Endothelial cell of umbilical vein (primary cell): ENCODE data around the gene ZFP90. TPM values are rescaled to one million over a fixed set of nuclear protein-coding genes. Genes with fewer than 3 reads are reported as not detected.
"Not testable (repeated sequence)": the region's sequence is repeated elsewhere in the genome, so short reads cannot be mapped to it uniquely, and the experiment has no call there.

Source experiments
- BruUV-seq: library from RNA; stranded (reverse); fragments of 400-500 nt; replicated peaks from 2 replicates; lab custom pipeline; 2021; lab: Mats Ljungman, UMichigan
- CTCF ChIA-PET: fragments of 300-600, 350-600 bp; sonication (Branson Sonifier 250); formaldehyde crosslinking; loops from one replicate; lab custom pipeline; 2021; ENCODE audit warnings: antibody characterized with exemption, inconsistent platforms; lab: Charles Lee
- POLR2A ChIA-PET: fragments of 300-600, 350-600 bp; sonication (Branson Sonifier 250); formaldehyde crosslinking; loops from one replicate; lab custom pipeline; 2021; ENCODE audit warnings: antibody characterized with exemption, inconsistent platforms; lab: Charles Lee
- DNase-seq: peaks from one replicate; pipeline ENCODE4 v3.0.0-alpha.2; 2011; ENCODE audit warnings: low read depth, low spot score
- FAIRE-seq: peaks from 2 replicates; lab custom pipeline; 2011; peaks lifted over from hg19 to GRCh38; lab: Jason Lieb, UNC
- H2AFZ ChIP-seq: 2 replicates; pipeline ENCODE4 v1.6.0; 2012; ENCODE audit warnings: low read depth, low read length, control low read depth, inconsistent platforms
- H3K27ac ChIP-seq: 2 replicates; pipeline ENCODE4 v1.5.1; 2011; ENCODE audit warnings: low read depth, mild to moderate bottlenecking, control low read depth, low read length, moderate library complexity; ENCODE audit not compliant: insufficient read depth
- H3K27me3 ChIP-seq, 2 experiments: 2 replicates each; pipeline versions ENCODE4 v1.6.0 to v1.6.1; 2011; ENCODE audit warnings: low read length in 2 of 2, mixed read lengths in 1 of 2; ENCODE audit not compliant: control insufficient read depth in 2 of 2, insufficient read depth in 2 of 2
- H3K36me3 ChIP-seq, 2 experiments: 2 replicates in 1 of 2; 3 replicates in 1 of 2; pipeline ENCODE4 v1.5.1; 2011; ENCODE audit warnings: low read length in 2 of 2, mild to moderate bottlenecking in 1 of 2, moderate library complexity in 1 of 2; ENCODE audit not compliant: control insufficient read depth in 2 of 2, insufficient read depth in 2 of 2; ENCODE audit errors: extremely low read depth in 1 of 2
- H3K4me1 ChIP-seq: 3 replicates; pipeline ENCODE4 v1.5.1; 2011; ENCODE audit warnings: mild to moderate bottlenecking, low read length; ENCODE audit not compliant: control insufficient read depth, insufficient read depth; ENCODE audit errors: extremely low read depth
- H3K4me2 ChIP-seq: 2 replicates; pipeline ENCODE4 v1.6.1; 2011; ENCODE audit warnings: low read length, control low read depth, mixed read lengths; ENCODE audit not compliant: insufficient read depth
- H3K4me3 ChIP-seq, 3 experiments: fragments of 200-600 bp in 1 of 3; sonication (generic), shearing (Covaris generic) in 1 of 3; replicated peaks in 1 of 3; 2 replicates each; pipeline ENCODE4 v1.5.1; 2011 to 2016; ENCODE audit warnings: control low read depth in 3 of 3, low read length in 3 of 3, mild to moderate bottlenecking in 2 of 3, inconsistent platforms in 1 of 3, low read depth in 1 of 3, moderate library complexity in 1 of 3; ENCODE audit not compliant: insufficient read depth in 1 of 3
- H3K79me2 ChIP-seq: 2 replicates; pipeline ENCODE4 v1.6.0; 2012; ENCODE audit warnings: low read length, inconsistent platforms; ENCODE audit not compliant: control insufficient read depth, insufficient read depth
- H3K9ac ChIP-seq: replicated peaks from 2 replicates; pipeline ENCODE3; 2011; ENCODE audit warnings: low read length, control low read depth; ENCODE audit not compliant: insufficient read depth; ENCODE audit errors: extremely low read depth
- H3K9me1 ChIP-seq: replicated peaks from 3 replicates; pipeline ENCODE4 v1.6.0; 2011; ENCODE audit warnings: mild to moderate bottlenecking, low read length; ENCODE audit not compliant: control insufficient read depth, insufficient read depth; ENCODE audit errors: extremely low read depth
- H3K9me3 ChIP-seq: replicated peaks from 2 replicates; pipeline ENCODE4 v1.5.1; 2012; ENCODE audit warnings: low read length, inconsistent platforms; ENCODE audit not compliant: control insufficient read depth, insufficient read depth
- H4K20me1 ChIP-seq: replicated peaks from 2 replicates; pipeline ENCODE3; 2011; ENCODE audit warnings: mild to moderate bottlenecking, low read length; ENCODE audit not compliant: control insufficient read depth, insufficient read depth; ENCODE audit errors: extremely low read depth
- EZH2 ChIP-seq: IDR thresholded peaks from 2 replicates; pipeline ENCODE4 v1.6.1; 2012; ENCODE audit warnings: borderline replicate concordance, low read depth, mild to moderate bottlenecking, moderate library complexity, low read length, inconsistent platforms; ENCODE audit not compliant: severe bottlenecking
- FOS ChIP-seq: IDR thresholded peaks from 2 replicates; pipeline ENCODE4 v1.6.1; 2011; ENCODE audit warnings: mild to moderate bottlenecking, low read length, moderate library complexity, borderline replicate concordance; ENCODE audit not compliant: insufficient read depth
- GATA2 ChIP-seq: IDR thresholded peaks from 2 replicates; pipeline ENCODE4 v1.7.0; 2011; ENCODE audit warnings: low read depth, mild to moderate bottlenecking, moderate library complexity, mixed read lengths, low read length; ENCODE audit not compliant: insufficient read length, insufficient read depth
- JUN ChIP-seq: IDR thresholded peaks from 2 replicates; pipeline ENCODE4 v1.6.1; 2011; ENCODE audit warnings: borderline replicate concordance, low read depth; ENCODE audit not compliant: insufficient read length, insufficient read depth
- MYC ChIP-seq: IDR thresholded peaks from one replicate; pipeline ENCODE4 v1.6.1; 2011; ENCODE audit warnings: mild to moderate bottlenecking, low read depth, low read length
- POLR2A ChIP-seq: IDR thresholded peaks from 2 replicates; pipeline ENCODE4 v1.6.1; 2012; ENCODE audit warnings: low read depth, mild to moderate bottlenecking, control low read depth, low read length
- POLR2AphosphoS5 ChIP-seq: IDR thresholded peaks from 2 replicates; pipeline ENCODE4 v1.6.1; 2012; ENCODE audit warnings: low read depth, mild to moderate bottlenecking, control low read depth, low read length, moderate library complexity; ENCODE audit not compliant: insufficient read depth
- dilution Hi-C: fragments of 300-500 bp; cut with MboI; formaldehyde crosslinking; loops from one replicate; pipeline ENCODE4 v1.15.0; 2019; ENCODE audit warnings: low sequenced_read_pairs; ENCODE audit not compliant: extremely low pct_ligation_motif_present
- intact Hi-C: fragments of 100-400 bp; cut with micrococcal nuclease; formaldehyde crosslinking; loops from one replicate; pipeline ENCODE4 v1.10.0; 2022
- polyA plus RNA-seq, 4 experiments: library from polyadenylated mRNA; depleted of rRNA in 3 of 4; stranded (reverse) in 3 of 4; unstranded in 1 of 4; fragments of >200 nt; gene quantifications; 2 replicates each; pipeline versions ENCODE4 v1.2.1 to v1.2.3, GENCODE V29; 2011 to 2012; ENCODE audit warnings: missing spikeins in 1 of 4
- total RNA-seq: library from RNA; stranded (reverse); gene quantifications from 2 replicates; pipeline ENCODE4 v1.2.3, GENCODE V29; 2021
- TF ChIP-seq, protein P1 (sequence below), 2 donors: IDR thresholded peaks; 1 replicate in 1 of 2; 2 replicates in 1 of 2; pipeline ENCODE4 v1.5.1; 2011; ENCODE audit warnings: low read length in 2 of 2, mild to moderate bottlenecking in 2 of 2, moderate library complexity in 2 of 2, control low read depth in 1 of 2, inconsistent platforms in 1 of 2, low read depth in 1 of 2; ENCODE audit not compliant: insufficient read depth in 1 of 2; ENCODE audit errors: extremely low read depth in 1 of 2
- TF ChIP-seq, protein P2 (sequence below): IDR thresholded peaks from 2 replicates; pipeline ENCODE4 v1.6.1; 2011; ENCODE audit not compliant: insufficient read depth, insufficient read length

ZFP90 gene
- total and polyA plus RNA-seq, 2 donors (not counting 3 experiments of a cell fraction or from before 2014, with no cell fraction given), result 10.9 to 22.4 TPM

DNA sequence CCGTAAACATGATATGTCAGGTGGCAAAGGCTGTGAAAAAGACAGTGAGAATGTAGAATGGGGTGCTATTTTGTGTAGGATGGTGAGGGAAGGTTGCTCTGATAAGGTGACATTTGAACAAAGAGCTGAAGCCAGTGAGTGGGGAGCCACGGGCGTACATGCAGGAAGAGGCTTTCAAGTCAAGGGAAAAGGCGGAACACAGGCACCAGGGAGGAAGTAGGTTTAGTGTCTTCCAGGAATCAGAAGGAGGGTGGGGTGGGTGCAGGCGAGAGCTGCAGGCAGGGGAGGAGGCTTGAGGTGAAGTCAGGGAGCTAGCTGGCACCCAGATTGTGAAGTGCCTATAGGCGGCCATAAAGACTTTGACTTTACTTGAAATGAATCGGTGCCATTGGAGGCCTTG, 14.1 kb downstream of the ZFP90 start:
- dilution Hi-C loops, result no loop called here
- Histone ChIP-seq H3K9ac (no peak overlapping the region), H3K4me3 (no peak overlapping the region), H3K9me3 (no peaks in the 10 kb centered on the region), H2AFZ (no peak overlapping the region), H3K36me3 (peaks cover 0 to 14% of the 10 kb centered on the region in 2 experiments), H3K4me1 (no peaks in the 10 kb centered on the region), H3K79me2 (no peaks in the 10 kb centered on the region), H3K4me2 (no peak overlapping the region), H3K27ac (no peak overlapping the region), H4K20me1 (no peaks in the 10 kb centered on the region), H3K27me3 (no peaks in the 10 kb centered on the region), H3K9me1 (no peaks in the 10 kb centered on the region)
- no peak for DNase-seq
- intact Hi-C loops, result no loop called here
- ChIA-PET CTCF (no interaction called here), POLR2A (no interaction called here)
- TF ChIP-seq EZH2 (no peak), MYC (no peak), FOS (no peak), JUN (no peak), GATA2 (no peak), POLR2A (no peak), POLR2AphosphoS5 (no peak)
- TF ChIP-seq, protein P1, sequence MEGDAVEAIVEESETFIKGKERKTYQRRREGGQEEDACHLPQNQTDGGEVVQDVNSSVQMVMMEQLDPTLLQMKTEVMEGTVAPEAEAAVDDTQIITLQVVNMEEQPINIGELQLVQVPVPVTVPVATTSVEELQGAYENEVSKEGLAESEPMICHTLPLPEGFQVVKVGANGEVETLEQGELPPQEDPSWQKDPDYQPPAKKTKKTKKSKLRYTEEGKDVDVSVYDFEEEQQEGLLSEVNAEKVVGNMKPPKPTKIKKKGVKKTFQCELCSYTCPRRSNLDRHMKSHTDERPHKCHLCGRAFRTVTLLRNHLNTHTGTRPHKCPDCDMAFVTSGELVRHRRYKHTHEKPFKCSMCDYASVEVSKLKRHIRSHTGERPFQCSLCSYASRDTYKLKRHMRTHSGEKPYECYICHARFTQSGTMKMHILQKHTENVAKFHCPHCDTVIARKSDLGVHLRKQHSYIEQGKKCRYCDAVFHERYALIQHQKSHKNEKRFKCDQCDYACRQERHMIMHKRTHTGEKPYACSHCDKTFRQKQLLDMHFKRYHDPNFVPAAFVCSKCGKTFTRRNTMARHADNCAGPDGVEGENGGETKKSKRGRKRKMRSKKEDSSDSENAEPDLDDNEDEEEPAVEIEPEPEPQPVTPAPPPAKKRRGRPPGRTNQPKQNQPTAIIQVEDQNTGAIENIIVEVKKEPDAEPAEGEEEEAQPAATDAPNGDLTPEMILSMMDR (IDR thresholded peaks at IDR 0.05; ENCODE audit: extremely low read depth in 1 of 2, insufficient read depth in 1 of 2, low read depth in 1 of 2, low read length in 2 of 2), result no peak
- TF ChIP-seq, protein P2, sequence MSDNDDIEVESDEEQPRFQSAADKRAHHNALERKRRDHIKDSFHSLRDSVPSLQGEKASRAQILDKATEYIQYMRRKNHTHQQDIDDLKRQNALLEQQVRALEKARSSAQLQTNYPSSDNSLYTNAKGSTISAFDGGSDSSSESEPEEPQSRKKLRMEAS, result no peak
- FAIRE-seq, result no peak
- no TSS peak for BruUV-seq

DNA sequence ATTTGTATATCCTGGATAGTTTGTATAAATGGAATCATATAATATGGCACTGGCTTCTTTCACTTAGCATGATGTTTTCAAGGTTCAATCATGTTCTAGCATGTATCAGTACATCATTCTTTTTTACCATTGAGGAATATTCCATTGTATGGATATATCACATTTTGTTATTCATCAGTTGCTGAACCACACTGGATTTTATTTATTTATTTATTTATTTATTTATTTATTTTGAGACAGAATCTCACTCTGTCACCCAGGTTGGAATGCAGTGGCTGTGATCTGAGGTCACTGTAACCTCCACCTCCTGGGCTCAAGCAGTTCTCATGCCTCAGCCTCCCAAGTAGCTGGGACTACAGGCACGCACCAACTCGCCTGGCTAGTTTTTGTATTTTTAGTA, 21.2 kb downstream of the ZFP90 start:
- intact Hi-C loops, H3K9me1 ChIP-seq, BruUV-seq, H3K27me3 ChIP-seq, dilution Hi-C loops, POLR2A ChIA-PET, CTCF ChIA-PET, H2AFZ ChIP-seq, H4K20me1 ChIP-seq, H3K27ac ChIP-seq, H3K4me3 ChIP-seq, H3K79me2 ChIP-seq, H3K4me2 ChIP-seq, DNase-seq, H3K4me1 ChIP-seq, H3K9ac ChIP-seq, FAIRE-seq: not testable (repeated sequence)
- H3K9me3 ChIP-seq, result peaks cover 40% of the 10 kb centered on the region
- peaks cover 9 to 24% of the 10 kb centered on the region in 2 experiments for H3K36me3 ChIP-seq
